Liver (tissue), 9 donors: ENCODE results near the gene AP1G1. TPM values are rescaled to one million over a fixed set of nuclear protein-coding genes. Genes with fewer than 3 reads are reported as not detected.

Source experiments
- DNase-seq: peaks from one replicate; pipeline ENCODE4 v3.0.0-alpha.2; 2017; ENCODE audit warnings: low spot score
- H3K27ac ChIP-seq, 2 donors: one replicate each; pipeline ENCODE4 v1.7.0; 2013; ENCODE audit warnings: inconsistent platforms in 2 of 2, low read length in 2 of 2, control low read depth in 1 of 2, low read depth in 1 of 2, mild to moderate bottlenecking in 1 of 2
- H3K27me3 ChIP-seq, 4 donors: one replicate each; pipeline versions ENCODE4 v1.6.1 to v1.7.0; 2013; ENCODE audit warnings: low read length in 3 of 4, inconsistent platforms in 1 of 4, mild to moderate bottlenecking in 1 of 4, moderate library complexity in 1 of 4; ENCODE audit not compliant: control insufficient read depth in 4 of 4, insufficient read depth in 4 of 4
- H3K36me3 ChIP-seq, 4 donors: one replicate each; pipeline versions ENCODE4 v1.6.1 to v1.7.0; 2013; ENCODE audit warnings: low read length in 3 of 4, mild to moderate bottlenecking in 3 of 4, low read depth in 1 of 4, moderate library complexity in 1 of 4; ENCODE audit not compliant: control insufficient read depth in 4 of 4, insufficient read depth in 3 of 4
- H3K4me1 ChIP-seq, 4 donors: one replicate each; pipeline versions ENCODE4 v1.6.1 to v1.7.0; 2013; ENCODE audit warnings: low read length in 3 of 4, mild to moderate bottlenecking in 3 of 4, moderate library complexity in 1 of 4; ENCODE audit not compliant: control insufficient read depth in 4 of 4, insufficient read depth in 4 of 4
- H3K4me3 ChIP-seq, 3 donors: one replicate each; pipeline versions ENCODE4 v1.6.1 to v1.7.0; 2013; ENCODE audit warnings: low read length in 3 of 3, control low read depth in 1 of 3, low read depth in 1 of 3, mild to moderate bottlenecking in 1 of 3
- H3K9ac ChIP-seq, 2 donors: one replicate each; pipeline ENCODE4 v1.7.0; 2013; ENCODE audit warnings: low read length in 2 of 2, mild to moderate bottlenecking in 2 of 2, moderate library complexity in 2 of 2, control low read depth in 1 of 2, low read depth in 1 of 2
- H3K9me3 ChIP-seq, 4 donors: one replicate each; pipeline versions ENCODE4 v1.6.1 to v1.7.0; 2013; ENCODE audit warnings: low read length in 3 of 4; ENCODE audit not compliant: control insufficient read depth in 4 of 4
- EGR1 ChIP-seq, 2 donors: IDR thresholded peaks; 2 replicates each; pipeline ENCODE4 v1.6.1; 2016 to 2018; ENCODE audit warnings: antibody characterized with exemption in 2 of 2, low read depth in 2 of 2
- FOXA1 ChIP-seq: IDR thresholded peaks from 2 replicates; pipeline ENCODE4 v1.6.1; 2016; ENCODE audit warnings: antibody characterized with exemption
- FOXA2 ChIP-seq: IDR thresholded peaks from 2 replicates; pipeline ENCODE4 v1.6.1; 2016; ENCODE audit warnings: antibody characterized with exemption
- GABPA ChIP-seq, 2 donors: IDR thresholded peaks in 1 of 2; conservative IDR thresholded peaks in 1 of 2; 2 replicates each; pipeline ENCODE4 v1.6.1; 2016; ENCODE audit warnings: antibody characterized with exemption in 2 of 2, mild to moderate bottlenecking in 1 of 2, moderate library complexity in 1 of 2
- HNF4A ChIP-seq, 2 donors: conservative IDR thresholded peaks; 2 replicates each; pipeline ENCODE4 v1.6.1; 2016; ENCODE audit warnings: antibody characterized with exemption in 2 of 2, mild to moderate bottlenecking in 2 of 2
- HNF4G ChIP-seq: IDR thresholded peaks from 2 replicates; pipeline ENCODE4 v1.6.1; 2016; ENCODE audit warnings: antibody characterized with exemption
- NR2F2 ChIP-seq: IDR thresholded peaks from 2 replicates; pipeline ENCODE4 v1.6.1; 2016; ENCODE audit warnings: antibody characterized with exemption
- RAD21 ChIP-seq, 2 donors: IDR thresholded peaks; 2 replicates each; pipeline ENCODE4 v1.6.1; 2016; ENCODE audit warnings: antibody characterized with exemption in 2 of 2, mild to moderate bottlenecking in 2 of 2
- RXRA ChIP-seq, 2 donors: IDR thresholded peaks; 2 replicates each; pipeline ENCODE4 v1.6.1; 2017 to 2018; ENCODE audit warnings: antibody characterized with exemption in 2 of 2, mild to moderate bottlenecking in 1 of 2
- SP1 ChIP-seq: IDR thresholded peaks from 2 replicates; pipeline ENCODE4 v1.6.1; 2018; ENCODE audit warnings: antibody characterized with exemption, mild to moderate bottlenecking
- YY1 ChIP-seq: IDR thresholded peaks from 2 replicates; pipeline ENCODE4 v1.6.1; 2016; ENCODE audit warnings: antibody characterized with exemption, mild to moderate bottlenecking
- WGBS: extraction: QIAGEN DNeasy Blood & Tissue Kit; methylation state at CpG from one replicate; pipeline ENCODE4 v1.1.7; 2013; 5-methylcytosine and 5-hydroxymethylcytosine counted together
- polyA plus RNA-seq, 2 donors: library from polyadenylated mRNA; stranded (reverse) in 1 of 2; unstranded in 1 of 2; fragments of 200-250 nt in 1 of 2; fragments of >200 nt in 1 of 2; fragmentation: Nextera tagmentation in 1 of 2; extraction: Ambion mirVana in 1 of 2; gene quantifications; one replicate each; pipeline versions ENCODE4 v1.2.1 to v1.2.3, GENCODE V29; 2013 to 2015
- total RNA-seq, 2 donors: library from RNA; depleted of rRNA; stranded (reverse); fragments of >200 nt; gene quantifications; one replicate each; pipeline ENCODE4 v1.2.3, GENCODE V29; 2014
- TF ChIP-seq, protein P1 (sequence below): IDR thresholded peaks from 2 replicates; pipeline ENCODE4 v1.6.1; 2016; ENCODE audit warnings: antibody characterized with exemption
- TF ChIP-seq, protein P2 (sequence below): IDR thresholded peaks from 2 replicates; pipeline ENCODE4 v1.6.1; 2016; ENCODE audit warnings: antibody characterized with exemption
- TF ChIP-seq, protein P3 (sequence below): fragments of 150-350 bp; IDR thresholded peaks from 2 replicates; pipeline ENCODE4 v1.5.1; 2017; ENCODE audit warnings: improper control_type of control experiment, low read depth, low read length; ENCODE audit not compliant: missing input control
- TF ChIP-seq, protein P4 (sequence below): IDR thresholded peaks from 2 replicates; pipeline ENCODE4 v1.6.1; 2016; ENCODE audit warnings: antibody characterized with exemption, mild to moderate bottlenecking
- TF ChIP-seq, protein P5 (sequence below): IDR thresholded peaks from 2 replicates; pipeline ENCODE4 v1.6.1; 2016; ENCODE audit warnings: antibody characterized with exemption
- donor health status: healthy.
- donor health status: healthy.
- donor health status: healthy.
- donor health status: healthy.
- donor health status: healthy.

AP1G1 gene
- total and polyA plus RNA-seq, 4 donors: 11.4 to 64.4 (median 32.8) TPM

DNA sequence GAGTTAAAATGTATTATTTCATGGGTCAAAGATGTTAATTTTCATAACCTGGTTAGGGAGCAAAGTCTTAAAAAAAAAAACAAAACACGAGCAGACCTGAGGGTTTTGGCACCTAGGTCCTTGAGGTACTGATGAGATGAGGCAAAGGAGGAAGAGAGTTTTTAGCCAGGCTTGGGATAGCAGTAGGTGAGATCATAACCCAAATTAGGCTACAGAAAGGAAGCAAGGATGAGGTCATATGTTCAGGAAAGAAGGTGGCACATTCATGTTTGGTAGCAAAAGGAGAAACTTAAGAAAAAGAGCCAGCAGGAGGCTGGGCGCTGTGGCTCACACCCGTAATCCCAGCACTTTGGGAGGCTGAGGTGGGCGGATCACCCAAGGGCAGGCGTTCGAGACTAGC, 40.0 kb upstream of the AP1G1 start:
- Histone ChIP-seq H3K4me1 (peaks cover 0 to 14% (median 13%) of the 10 kb centered on the region in 4 donors), H3K27me3 (no peaks in the 10 kb centered on the region), H3K9ac (no peak overlapping the region), H3K4me3 (no peak overlapping the region), H3K36me3 (peaks cover 11 to 50% (median 26%) of the 10 kb centered on the region in 4 donors), H3K9me3 (no peaks in the 10 kb centered on the region), H3K27ac (no peak overlapping the region)
- DNase-seq: no peak
- TF ChIP-seq, protein P1, sequence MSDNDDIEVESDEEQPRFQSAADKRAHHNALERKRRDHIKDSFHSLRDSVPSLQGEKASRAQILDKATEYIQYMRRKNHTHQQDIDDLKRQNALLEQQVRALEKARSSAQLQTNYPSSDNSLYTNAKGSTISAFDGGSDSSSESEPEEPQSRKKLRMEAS: no peak
- TF ChIP-seq GABPA (IDR thresholded peaks at IDR 0.05 in 1 of 2, conservative IDR thresholded peaks at IDR 0.05 in 1 of 2) (no peak), SP1 (no peak), RXRA (IDR thresholded peaks at IDR 0.05) (no peak), FOXA1 (no peak), HNF4G (no peak), YY1 (no peak), EGR1 (IDR thresholded peaks at IDR 0.05; ENCODE audit: low read depth in 2 of 2) (no peak), RAD21 (IDR thresholded peaks at IDR 0.05) (no peak), NR2F2 (no peak), FOXA2 (no peak)
- TF ChIP-seq, protein P2, sequence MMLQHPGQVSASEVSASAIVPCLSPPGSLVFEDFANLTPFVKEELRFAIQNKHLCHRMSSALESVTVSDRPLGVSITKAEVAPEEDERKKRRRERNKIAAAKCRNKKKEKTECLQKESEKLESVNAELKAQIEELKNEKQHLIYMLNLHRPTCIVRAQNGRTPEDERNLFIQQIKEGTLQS: no peak
- TF ChIP-seq, protein P3, sequence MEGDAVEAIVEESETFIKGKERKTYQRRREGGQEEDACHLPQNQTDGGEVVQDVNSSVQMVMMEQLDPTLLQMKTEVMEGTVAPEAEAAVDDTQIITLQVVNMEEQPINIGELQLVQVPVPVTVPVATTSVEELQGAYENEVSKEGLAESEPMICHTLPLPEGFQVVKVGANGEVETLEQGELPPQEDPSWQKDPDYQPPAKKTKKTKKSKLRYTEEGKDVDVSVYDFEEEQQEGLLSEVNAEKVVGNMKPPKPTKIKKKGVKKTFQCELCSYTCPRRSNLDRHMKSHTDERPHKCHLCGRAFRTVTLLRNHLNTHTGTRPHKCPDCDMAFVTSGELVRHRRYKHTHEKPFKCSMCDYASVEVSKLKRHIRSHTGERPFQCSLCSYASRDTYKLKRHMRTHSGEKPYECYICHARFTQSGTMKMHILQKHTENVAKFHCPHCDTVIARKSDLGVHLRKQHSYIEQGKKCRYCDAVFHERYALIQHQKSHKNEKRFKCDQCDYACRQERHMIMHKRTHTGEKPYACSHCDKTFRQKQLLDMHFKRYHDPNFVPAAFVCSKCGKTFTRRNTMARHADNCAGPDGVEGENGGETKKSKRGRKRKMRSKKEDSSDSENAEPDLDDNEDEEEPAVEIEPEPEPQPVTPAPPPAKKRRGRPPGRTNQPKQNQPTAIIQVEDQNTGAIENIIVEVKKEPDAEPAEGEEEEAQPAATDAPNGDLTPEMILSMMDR: no peak
- TF ChIP-seq, protein P4, sequence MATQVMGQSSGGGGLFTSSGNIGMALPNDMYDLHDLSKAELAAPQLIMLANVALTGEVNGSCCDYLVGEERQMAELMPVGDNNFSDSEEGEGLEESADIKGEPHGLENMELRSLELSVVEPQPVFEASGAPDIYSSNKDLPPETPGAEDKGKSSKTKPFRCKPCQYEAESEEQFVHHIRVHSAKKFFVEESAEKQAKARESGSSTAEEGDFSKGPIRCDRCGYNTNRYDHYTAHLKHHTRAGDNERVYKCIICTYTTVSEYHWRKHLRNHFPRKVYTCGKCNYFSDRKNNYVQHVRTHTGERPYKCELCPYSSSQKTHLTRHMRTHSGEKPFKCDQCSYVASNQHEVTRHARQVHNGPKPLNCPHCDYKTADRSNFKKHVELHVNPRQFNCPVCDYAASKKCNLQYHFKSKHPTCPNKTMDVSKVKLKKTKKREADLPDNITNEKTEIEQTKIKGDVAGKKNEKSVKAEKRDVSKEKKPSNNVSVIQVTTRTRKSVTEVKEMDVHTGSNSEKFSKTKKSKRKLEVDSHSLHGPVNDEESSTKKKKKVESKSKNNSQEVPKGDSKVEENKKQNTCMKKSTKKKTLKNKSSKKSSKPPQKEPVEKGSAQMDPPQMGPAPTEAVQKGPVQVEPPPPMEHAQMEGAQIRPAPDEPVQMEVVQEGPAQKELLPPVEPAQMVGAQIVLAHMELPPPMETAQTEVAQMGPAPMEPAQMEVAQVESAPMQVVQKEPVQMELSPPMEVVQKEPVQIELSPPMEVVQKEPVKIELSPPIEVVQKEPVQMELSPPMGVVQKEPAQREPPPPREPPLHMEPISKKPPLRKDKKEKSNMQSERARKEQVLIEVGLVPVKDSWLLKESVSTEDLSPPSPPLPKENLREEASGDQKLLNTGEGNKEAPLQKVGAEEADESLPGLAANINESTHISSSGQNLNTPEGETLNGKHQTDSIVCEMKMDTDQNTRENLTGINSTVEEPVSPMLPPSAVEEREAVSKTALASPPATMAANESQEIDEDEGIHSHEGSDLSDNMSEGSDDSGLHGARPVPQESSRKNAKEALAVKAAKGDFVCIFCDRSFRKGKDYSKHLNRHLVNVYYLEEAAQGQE: no peak
- 94% methylated on average over 6 of the region's 6 CpGs for WGBS

DNA sequence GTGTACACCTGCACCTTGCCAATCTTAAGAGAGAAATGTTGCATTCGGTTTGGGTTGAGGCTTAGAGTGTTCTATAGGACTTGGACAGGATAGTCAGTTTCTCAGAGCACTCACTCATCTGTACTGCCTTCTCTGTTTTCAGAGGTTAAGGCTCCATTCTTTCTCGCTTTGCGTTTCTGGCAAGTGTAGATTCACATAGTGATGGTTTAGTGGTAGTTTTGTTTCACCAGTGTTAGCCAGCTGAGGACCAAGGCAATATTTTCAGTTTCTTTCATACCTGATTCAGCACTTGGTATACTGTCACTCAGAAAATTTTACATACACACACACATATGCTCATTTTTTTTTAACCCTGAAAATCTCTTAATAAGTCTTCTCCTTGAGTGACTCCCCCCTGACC, 38.5 kb upstream of the AP1G1 start:
- H3K4me1 ChIP-seq: peaks cover 0 to 14% (median 13%) of the 10 kb centered on the region in 4 donors
- no peaks in the 10 kb centered on the region for H3K27me3 ChIP-seq
- DNase-seq: no peak
- TF ChIP-seq HNF4A (conservative IDR thresholded peaks at IDR 0.05) (no peak), FOXA1 (no peak), RXRA (IDR thresholded peaks at IDR 0.05) (no peak), HNF4G (no peak), RAD21 (IDR thresholded peaks at IDR 0.05) (no peak), SP1 (no peak), FOXA2 (no peak), NR2F2 (no peak)
- TF ChIP-seq, protein P5, sequence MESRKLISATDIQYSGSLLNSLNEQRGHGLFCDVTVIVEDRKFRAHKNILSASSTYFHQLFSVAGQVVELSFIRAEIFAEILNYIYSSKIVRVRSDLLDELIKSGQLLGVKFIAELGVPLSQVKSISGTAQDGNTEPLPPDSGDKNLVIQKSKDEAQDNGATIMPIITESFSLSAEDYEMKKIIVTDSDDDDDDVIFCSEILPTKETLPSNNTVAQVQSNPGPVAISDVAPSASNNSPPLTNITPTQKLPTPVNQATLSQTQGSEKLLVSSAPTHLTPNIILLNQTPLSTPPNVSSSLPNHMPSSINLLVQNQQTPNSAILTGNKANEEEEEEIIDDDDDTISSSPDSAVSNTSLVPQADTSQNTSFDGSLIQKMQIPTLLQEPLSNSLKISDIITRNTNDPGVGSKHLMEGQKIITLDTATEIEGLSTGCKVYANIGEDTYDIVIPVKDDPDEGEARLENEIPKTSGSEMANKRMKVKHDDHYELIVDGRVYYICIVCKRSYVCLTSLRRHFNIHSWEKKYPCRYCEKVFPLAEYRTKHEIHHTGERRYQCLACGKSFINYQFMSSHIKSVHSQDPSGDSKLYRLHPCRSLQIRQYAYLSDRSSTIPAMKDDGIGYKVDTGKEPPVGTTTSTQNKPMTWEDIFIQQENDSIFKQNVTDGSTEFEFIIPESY: no peak
- TF ChIP-seq, protein P3: no peak
- TF ChIP-seq, protein P4: no peak
- H3K9ac ChIP-seq: peak overlapping the region in 1 of 2 donors; percentile 80
- H3K9me3 ChIP-seq: no peaks in the 10 kb centered on the region
- H3K27ac ChIP-seq: no peak overlapping the region
- peaks cover 9 to 42% (median 26%) of the 10 kb centered on the region in 4 donors for H3K36me3 ChIP-seq
- peak overlapping the region in 1 of 3 donors; percentile 89 for H3K4me3 ChIP-seq
- WGBS: 60% methylated on average over 3 of the region's 3 CpGs
